HG03097 (cell line): ENCODE results near the gene PLSCR3.

Experiments
- ATAC-seq: cut with Tn5 transposase; IDR thresholded peaks from one replicate; pipeline ENCODE4 v1.9.1; 2021; ENCODE audit not compliant: unreplicated experiment, low FRiP score

Gene PLSCR3

DNA sequence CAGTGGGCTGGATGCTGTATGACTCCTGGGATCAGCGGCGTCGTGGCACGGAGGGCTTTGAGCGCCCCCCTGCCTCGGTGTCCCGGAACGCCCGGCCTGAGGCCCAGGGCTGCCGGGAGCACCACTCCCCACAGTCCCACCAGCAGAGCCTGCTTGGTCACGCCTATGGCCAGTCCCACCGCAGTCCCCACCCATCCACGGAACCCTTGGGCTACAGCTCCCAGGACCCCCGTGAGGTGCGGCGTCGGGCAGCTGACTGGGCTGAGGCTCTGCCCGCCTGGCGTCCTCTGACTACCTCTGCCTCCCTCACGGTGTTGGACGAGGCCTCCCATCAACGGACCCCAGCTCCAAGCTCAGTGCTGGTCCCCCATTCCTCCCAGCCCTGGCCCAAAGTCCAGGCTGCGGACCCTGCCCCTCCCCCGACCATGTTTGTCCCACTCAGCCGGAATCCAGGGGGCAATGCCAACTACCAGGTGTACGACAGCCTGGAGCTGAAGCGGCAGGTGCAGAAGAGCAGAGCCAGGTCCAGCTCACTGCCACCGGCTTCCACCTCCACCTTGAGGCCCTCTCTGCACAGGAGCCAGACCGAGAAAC is 32.7 kb upstream of the PLSCR3 start:
- ATAC-seq, result no peak

DNA sequence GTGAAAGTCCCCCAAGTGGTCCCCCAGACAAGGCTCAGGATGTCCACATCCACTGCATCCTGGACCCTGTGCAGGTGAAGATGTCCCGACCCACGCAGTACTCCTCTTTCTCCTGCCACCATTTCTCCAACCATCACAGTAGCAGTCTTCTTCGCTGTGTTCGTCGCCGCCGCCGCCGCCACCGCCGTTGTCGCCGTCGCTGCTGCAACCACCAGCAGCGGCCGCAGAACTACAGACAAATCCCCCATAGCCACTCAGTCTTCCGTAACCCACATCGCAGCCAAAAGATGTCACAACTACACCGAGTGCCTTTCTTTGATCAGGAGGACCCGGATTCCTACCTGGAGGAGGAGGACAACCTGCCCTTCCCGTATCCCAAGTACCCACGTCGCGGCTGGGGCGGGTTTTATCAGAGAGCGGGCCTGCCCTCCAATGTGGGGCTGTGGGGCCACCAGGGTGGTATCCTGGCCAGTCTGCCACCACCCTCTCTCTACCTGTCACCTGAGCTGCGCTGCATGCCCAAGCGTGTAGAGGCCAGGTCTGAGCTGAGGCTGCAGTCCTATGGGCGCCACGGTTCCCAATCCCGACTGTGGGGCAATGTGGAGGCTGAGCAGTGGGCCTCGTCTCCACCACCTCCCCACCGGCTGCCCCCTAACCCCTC is 32.0 kb upstream of the PLSCR3 start:
- ATAC-seq, result no peak

DNA sequence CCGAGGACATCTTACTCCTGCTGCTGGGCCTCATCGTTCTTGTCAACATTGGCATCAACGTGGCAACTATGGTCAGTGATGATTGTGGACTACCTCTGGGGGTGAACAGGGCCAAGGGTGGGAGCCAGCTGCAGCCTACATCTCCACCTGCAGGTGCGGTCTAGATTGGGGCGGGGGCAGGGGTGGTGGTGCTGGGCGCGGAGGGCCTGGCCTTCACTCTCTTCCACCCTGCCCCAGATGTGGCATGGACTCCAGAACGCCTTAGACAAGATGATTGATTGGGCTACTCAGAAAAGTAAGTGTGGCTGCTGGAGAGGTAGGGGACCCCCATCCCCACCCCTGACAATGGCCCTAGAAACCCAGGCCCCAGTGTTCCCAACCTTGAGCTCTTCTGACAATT is 31.4 kb upstream of the PLSCR3 start:
- ATAC-seq, result no peak

DNA sequence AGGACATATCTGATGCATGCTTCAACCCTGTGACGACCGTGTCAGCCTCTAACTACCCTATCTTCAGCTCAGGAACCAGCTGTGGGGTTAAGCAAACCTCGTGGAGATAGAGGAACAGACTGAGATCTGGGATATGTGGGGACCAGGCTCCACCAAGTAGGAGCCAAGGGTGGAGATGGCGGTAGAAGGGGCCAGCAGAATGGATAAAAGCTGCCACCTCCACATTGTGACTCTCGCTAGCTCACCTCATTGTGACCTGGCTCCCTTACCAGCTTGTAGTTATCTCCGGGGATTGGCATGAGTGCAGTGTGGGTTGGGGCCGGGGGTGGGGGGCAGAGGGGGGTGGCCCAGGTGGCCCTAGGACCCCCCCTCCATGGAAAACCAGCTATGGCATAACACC is 31.0 kb upstream of the PLSCR3 start, which contains the start of gene SPEM2:
TSS of gene SPEM2 (plus strand) at position 301 of the 400 bp plus-strand sequence. CDS start at position 374, 73 bp downstream.
- no peak for ATAC-seq

DNA sequence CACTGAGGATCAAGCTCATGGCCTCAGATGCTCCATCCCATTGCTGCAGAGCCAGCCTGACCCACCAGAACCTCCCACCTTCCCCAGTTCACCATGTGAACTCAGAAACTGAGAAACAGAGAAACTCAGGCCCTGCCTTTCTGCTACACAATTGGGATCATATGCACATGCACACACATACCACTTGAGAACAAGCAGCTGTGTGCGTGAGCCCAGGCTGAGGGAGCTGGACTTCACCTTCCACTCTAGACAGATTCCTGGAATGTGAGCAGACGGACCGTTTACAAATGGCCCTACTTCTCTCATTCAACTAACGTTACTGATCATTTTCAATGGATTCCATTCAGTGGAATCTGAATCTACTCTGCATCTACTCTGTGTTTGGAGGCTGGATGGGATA is 29.4 kb upstream of the PLSCR3 start:
- no peak for ATAC-seq

DNA sequence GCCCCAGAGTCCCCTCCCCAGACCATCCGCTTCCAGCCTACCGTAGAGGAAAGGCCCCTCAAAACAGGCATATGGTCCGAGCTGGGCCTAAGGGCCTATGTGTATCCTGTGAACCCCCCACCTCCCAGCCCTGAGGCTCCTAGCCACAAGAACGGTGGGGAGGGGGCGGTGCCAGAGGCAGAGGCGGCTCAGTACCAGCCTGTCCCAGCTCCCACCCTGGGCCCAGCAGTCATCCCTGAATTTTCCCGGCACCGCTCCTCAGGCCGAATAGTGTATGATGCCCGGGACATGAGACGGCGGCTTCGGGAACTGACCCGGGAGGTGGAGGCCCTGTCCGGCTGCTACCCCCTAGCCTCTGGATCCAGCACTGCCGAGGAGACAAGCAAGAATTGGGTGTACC is 26.9 kb upstream of the PLSCR3 start:
- no peak for ATAC-seq

DNA sequence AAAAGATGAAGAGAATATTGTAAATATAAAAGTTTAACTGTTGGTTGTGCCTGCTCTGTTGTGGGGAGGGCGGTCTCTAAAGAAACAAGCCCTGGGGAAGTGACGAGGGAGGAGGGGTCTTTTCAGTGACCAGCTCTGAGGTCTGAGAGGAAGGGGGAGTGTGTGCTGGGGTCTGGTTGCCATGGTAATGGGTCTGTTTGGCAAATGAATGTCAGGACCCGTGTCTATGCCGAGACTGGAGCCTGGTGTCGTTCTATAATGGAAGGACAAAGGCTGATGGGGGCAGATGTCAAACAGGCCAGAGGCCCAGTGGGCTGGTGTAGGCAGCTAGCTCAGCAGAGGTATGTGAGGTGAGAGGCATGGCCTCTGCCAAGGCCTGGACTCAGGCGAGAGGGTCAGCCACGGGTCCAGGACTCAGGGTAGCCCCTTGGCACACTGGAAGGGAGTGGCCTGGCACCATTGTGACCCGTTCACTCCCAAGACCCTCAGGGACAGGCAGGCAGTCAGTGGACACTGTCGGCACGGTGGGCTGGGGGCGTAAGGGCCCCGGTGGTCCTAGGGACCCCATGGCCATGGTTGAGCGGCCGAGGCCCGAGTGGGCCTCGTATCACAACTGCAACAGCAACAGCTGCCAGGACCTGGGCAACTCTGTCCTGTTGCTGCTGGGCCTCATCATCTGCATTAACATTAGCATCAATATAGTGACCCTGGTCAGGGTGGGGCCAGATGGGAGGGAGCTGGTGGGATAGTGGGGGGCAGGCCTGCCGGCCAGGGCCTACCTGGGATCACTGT is 25.7 kb upstream of the PLSCR3 start, which contains the start of gene SPEM1:
TSS of gene SPEM1 (plus strand) at position 506 of the 792 bp plus-strand sequence. CDS start at position 567, 61 bp downstream.
- ATAC-seq, result no peak

DNA sequence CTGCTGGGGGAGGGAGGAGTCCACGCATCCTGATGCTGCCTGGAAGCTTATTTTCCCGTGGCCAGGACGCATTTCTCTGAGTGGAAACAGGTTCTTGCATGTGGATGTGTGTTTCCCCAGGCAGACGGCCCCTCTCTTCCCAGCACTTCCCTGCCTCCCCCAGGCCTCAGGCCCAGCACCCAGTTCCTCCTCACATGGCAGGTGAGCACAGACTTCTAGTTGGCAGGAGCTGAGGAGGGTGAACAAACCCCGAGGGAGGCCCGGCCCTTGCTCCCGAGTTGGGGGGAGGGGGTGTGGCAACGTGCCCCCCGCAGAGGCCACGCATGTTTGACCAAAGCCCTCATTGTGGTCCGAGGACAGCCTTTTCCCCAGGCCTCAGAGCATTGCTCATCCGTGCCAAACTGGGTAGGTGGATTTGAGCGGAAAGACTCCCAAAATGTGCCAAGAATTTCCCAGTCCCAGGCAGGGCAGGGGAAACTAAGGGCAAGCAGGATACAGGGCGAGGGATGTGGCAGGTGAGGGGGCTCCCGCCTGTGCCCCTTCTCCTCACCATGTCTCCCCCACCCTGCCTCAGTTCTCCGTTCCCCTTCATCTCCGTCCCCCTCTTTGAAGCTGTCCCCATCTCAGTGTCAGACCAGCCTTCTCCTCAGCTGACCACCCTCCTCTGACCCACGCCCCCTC is 24.3 kb upstream of the PLSCR3 start:
- no peak for ATAC-seq

DNA sequence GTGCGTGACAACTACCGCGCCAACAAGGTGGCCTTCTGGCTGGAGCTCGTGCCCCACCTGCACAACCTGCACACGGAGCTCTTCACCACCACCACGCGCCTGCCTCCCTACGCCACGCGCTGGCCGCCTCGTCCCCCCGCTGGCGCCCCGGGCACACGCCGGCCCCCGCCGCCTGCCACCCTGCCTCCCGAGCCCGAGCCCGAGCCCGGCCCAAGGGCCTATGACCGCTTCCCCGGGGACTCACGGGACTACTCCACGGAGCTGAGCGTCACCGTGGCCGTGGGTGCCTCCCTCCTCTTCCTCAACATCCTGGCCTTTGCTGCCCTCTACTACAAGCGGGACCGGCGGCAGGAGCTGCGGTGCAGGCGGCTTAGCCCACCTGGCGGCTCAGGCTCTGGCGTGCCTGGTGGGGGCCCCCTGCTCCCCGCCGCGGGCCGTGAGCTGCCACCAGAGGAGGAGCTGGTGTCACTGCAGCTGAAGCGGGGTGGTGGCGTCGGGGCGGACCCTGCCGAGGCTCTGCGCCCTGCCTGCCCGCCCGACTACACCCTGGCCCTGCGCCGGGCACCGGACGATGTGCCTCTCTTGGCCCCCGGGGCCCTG is 22.8 kb upstream of the PLSCR3 start:
- no peak for ATAC-seq

DNA sequence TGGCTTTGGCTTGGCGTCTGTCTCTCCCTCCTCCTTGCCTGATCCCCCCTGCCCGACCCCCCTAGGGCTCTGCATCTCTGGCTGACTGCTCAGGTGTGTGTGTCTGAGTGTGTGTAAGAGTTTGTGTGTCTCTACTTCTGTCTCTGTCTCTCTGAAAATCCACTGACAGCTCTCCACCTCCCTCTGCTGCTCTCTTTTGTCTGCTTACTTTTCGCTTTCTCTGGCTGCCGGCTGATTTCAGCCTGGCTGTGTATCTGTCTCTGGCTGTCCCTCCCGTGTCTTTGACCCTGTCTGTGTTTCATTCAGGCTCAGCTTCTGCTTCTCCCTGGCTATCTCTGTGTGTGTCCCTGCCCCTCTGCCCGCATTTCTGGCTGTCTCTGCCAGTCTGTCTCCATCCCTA is 22.0 kb upstream of the PLSCR3 start:
- no peak for ATAC-seq

DNA sequence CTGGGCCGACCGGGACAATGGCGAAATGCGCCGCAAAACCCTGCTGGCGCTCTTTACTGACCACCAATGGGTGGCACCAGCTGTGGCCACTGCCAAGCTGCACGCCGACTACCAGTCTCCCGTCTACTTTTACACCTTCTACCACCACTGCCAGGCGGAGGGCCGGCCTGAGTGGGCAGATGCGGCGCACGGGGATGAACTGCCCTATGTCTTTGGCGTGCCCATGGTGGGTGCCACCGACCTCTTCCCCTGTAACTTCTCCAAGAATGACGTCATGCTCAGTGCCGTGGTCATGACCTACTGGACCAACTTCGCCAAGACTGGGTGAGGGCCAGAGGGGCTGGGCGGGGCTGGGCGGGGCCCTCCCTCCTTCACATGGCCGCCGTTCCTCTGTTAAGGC is 21.5 kb upstream of the PLSCR3 start:
- ATAC-seq, result no peak

DNA sequence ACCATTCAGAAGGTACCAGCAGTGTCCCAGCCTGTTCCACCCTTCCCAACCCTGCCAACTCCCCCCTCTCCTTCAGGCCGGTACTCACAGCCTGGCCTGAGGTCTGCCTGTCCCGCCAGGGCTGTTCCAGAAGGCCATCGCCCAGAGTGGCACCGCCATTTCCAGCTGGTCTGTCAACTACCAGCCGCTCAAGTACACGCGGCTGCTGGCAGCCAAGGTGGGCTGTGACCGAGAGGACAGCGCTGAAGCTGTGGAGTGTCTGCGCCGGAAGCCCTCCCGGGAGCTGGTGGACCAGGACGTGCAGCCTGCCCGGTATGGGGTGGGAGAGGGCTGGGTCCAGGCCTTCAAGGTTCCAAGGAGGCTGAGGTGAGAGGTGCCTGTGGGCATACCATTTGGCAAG is 20.5 kb upstream of the PLSCR3 start:
- ATAC-seq, result no peak

DNA sequence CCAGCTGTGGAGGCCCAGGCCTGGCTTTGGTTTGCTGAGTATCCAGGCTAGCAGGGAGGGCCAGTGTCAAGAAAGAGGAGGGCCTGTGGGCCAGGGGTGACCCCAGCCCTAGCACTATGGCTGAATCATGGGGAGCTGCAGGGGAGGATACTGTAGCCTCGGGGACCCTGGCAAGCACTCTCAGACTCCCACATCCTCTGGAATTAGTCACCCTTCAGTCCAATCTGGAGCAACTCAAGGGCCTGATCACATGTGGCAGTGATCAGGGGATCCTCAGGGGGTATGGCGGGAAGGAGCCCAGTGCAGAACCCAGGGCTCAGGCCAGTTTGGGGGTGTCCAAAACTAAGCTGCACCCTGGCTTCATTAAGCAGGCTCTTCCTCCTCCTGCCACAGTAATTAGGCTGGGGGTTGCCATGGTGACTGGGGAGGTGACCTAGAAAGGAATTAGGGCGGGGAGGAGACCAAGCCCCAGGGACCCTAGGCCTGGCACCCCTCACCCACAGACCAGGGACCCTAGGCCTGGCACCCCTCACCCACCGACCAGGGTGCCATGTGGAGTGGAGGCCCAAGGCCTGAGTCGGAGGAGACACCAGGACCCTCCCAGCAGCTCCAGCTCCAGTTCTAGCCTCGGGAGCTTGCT is 19.1 kb upstream of the PLSCR3 start:
- ATAC-seq, result no peak

DNA sequence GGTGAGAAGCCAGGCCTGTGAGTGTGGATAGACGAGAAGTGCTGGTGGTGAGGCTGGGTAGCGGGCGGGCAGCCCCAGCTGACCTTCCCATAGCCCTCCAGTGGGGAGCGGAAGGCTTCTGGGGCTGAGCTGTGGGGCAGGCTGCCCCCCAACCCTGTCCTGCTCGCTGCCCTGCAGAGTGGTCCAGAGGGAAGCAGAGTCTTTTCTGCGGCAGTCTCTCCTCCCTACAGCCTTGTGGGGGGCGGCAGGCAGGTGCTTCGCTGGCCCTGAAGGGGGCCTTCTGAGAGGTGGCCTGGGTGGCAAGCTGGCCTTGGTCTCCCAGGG is 17.1 kb upstream of the PLSCR3 start:
- no peak for ATAC-seq

DNA sequence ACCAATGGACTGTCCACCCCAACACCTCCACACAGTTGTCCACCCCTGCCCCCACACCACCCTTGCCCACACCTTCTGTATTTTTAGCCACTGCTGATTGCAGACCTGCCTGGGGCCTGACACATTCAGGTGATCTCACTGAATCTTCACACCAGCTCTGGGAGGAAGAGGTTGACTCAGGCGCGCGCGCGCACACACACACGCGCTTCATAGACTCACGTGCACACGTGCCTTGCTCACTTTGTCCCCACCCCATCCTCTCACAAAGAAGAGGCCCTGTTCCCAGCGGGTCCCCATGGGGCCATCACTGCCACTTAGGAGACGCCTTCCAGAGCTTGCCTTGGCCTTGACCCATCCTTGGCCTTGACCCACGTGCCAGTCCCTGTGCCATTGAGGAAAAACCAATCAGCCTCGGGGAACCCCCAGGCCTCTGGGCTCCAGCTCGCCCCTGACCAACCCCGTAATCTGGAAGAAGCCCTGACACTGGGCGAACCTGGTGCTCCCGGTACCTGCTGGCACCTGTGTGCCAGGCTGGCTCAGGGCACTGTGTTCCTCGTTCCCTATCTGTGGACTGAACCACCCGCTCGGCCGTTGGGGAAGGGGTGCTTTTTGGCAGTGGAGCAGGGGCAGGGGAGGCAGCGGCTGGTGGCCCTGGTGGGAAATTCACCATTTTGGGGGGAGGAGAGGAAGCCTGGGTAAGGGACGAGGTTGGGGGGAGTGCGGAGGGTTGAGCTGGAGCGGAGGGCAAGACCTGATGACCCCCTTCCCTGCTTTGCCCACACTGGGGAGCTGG is 16.5 kb upstream of the PLSCR3 start:
- no peak for ATAC-seq

DNA sequence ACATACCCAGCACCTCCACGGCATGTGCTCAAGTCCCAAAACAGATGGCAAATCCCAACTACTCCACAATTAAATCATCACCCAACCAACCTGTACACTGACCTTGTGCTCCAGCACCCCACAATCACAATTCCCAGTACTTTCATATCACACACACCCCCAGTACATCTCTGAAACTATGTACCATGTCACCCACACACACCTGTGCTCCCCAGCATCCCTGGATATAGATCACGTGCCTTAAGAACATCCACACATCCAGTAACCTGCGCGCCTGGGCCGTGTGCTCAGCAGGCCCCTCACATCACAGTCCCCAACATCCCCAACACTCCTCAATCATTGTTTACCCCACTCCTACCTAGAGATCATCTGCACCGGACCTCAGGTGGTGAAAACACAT is 15.4 kb upstream of the PLSCR3 start:
- ATAC-seq, result no peak

DNA sequence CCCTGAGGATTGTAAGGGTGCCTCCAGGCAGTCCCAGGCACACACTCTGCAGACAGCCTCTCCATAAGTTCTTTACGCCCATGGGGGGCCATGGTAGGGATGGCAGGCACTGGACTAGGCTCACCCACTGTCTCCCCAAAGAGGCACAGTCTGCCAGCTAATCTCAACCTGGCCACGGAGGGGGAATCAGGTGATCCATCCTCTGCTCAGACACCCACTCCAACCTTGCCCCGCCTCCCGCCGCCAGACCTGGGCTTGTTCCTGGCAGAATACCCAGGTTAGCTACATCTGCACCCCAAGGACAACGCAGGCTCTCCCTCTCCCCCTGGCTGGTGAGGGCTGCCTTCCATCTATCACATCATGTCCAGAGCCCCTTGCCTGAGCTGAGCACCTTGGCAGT is 14.5 kb upstream of the PLSCR3 start:
- ATAC-seq, result no peak

DNA sequence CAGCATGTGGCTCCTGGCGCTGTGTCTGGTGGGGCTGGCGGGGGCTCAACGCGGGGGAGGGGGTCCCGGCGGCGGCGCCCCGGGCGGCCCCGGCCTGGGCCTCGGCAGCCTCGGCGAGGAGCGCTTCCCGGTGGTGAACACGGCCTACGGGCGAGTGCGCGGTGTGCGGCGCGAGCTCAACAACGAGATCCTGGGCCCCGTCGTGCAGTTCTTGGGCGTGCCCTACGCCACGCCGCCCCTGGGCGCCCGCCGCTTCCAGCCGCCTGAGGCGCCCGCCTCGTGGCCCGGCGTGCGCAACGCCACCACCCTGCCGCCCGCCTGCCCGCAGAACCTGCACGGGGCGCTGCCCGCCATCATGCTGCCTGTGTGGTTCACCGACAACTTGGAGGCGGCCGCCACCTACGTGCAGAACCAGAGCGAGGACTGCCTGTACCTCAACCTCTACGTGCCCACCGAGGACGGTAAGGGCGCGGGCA is 14.0 kb upstream of the PLSCR3 start:
- no peak for ATAC-seq

DNA sequence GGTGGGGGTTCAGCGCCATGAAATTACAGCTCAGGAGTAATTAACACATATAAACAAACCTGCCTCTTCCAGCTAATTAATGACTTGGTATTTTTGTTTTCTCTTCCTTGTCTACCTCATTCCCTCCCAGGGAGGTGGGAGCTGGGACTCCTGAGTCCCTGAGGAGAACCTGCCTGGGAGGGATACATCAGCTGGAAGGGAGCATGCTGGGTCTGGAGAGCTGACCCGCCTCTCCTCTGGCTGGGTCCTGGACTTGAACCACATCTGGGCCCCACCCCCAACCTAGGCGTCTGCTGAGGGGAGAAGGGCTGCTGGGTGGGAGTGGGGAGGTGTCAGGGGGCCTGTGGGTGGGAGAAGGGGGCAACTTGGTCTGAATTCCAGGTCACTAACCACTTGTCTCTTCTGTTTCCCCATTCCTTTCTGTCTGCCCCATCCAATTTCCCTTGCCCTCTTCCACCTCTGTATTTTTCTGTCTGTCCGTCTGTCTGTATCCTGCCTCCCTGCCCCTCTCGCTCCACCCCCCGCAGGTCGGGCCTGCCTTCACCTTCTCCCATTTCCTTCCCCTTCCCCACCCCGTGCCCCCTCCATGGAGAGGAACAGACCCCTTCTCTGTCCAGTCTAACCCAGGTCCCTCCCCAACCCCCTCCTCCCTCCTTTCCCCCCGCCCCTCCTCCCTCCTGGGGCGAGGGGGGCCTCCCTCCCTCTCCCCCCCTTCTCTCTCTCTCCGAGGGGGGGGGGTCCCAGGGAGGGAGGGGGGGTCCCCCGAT is 13.3 kb upstream of the PLSCR3 start, which contains the start of gene NLGN2:
TSS of gene NLGN2 (plus strand) at position 361 of the 767 bp plus-strand sequence. CDS start 411 bp downstream, outside the sequence.
- no peak for ATAC-seq
